Upper lobe of right lung (tissue), 1 donor: ENCODE measurements around the gene SMAD3. TPM values are rescaled to one million over a fixed set of nuclear protein-coding genes. Genes with fewer than 3 reads are reported as not detected.

Experiments used
- ATAC-seq: fragments of 200-7000 bp; cut with Tn5 transposase; one replicate; pipeline ENCODE4 v1.9.1; 2020; ENCODE audit warnings: mild to moderate bottlenecking, moderate library complexity
- DNase-seq: peaks from one replicate; pipeline ENCODE4 v3.0.0-alpha.2; 2020
- H3K27ac ChIP-seq: fragments of 200-600 bp; one replicate; pipeline ENCODE4 v1.8.0; 2022
- H3K27me3 ChIP-seq: fragments of 200-600 bp; one replicate; pipeline ENCODE4 v1.8.0; 2022; ENCODE audit warnings: mild to moderate bottlenecking
- H3K36me3 ChIP-seq: fragments of 200-600 bp; one replicate; pipeline ENCODE4 v1.8.0; 2022
- H3K4me1 ChIP-seq: fragments of 200-600 bp; one replicate; pipeline ENCODE4 v1.8.0; 2022
- H3K4me3 ChIP-seq: fragments of 200-600 bp; one replicate; pipeline ENCODE4 v1.8.0; 2022; ENCODE audit warnings: mild to moderate bottlenecking
- H3K9me3 ChIP-seq: fragments of 200-600 bp; one replicate; pipeline ENCODE4 v1.8.0; 2022
- CTCF ChIP-seq: fragments of 200-600 bp; IDR thresholded peaks from one replicate; pipeline ENCODE4 v1.8.0; 2022; ENCODE audit warnings: antibody characterized with exemption
- intact Hi-C: fragments of 100-400 bp; cut with DNase I; formaldehyde crosslinking; loops from one replicate; pipeline ENCODE4 v1.11.0; 2022
- total RNA-seq: library from RNA; stranded (reverse); fragmentation: NEBNext Ultra II Directional; extraction: Animal tissue kit (Norgen Biotek cat#: 25700); gene quantifications from one replicate; pipeline ENCODE4 v1.2.1, GENCODE V29; 2021
- donor health status: DM: no; HTN: yes; CAD: no; lungs with severe emphysema.

Gene SMAD3
- total RNA-seq, 1 donor from 2014 or later: 31.6 TPM

GRCh38 chr15:67084561-67084960, 19.2 kb downstream of the SMAD3 start:
- Histone ChIP-seq H3K4me3 (no peak overlapping the region), H3K27me3 (no peaks in the 10 kb centered on the region), H3K9me3 (no peaks in the 10 kb centered on the region), H3K4me1 (peaks cover 84% of the 10 kb centered on the region), H3K36me3 (no peaks in the 10 kb centered on the region), H3K27ac (no peak overlapping the region)
- intact Hi-C loops: no loop called here
- no peak for TF ChIP-seq CTCF
- ATAC-seq: no peak
- no peak for DNase-seq

GRCh38 chr15:67085237-67085817, 19.9 kb downstream of the SMAD3 start:
- Histone ChIP-seq H3K4me1 (peaks cover 84% of the 10 kb centered on the region), H3K36me3 (no peaks in the 10 kb centered on the region), H3K27me3 (no peaks in the 10 kb centered on the region), H3K9me3 (no peaks in the 10 kb centered on the region), H3K4me3 (no peak overlapping the region), H3K27ac (no peak overlapping the region)
- no peak for DNase-seq
- intact Hi-C loops: no loop called here
- TF ChIP-seq CTCF: no peak
- ATAC-seq: no peak

- no peaks in the 10 kb centered on the region for H3K36me3 ChIP-seq
- no peaks in the 10 kb centered on the region for H3K27me3 ChIP-seq
- H3K27ac ChIP-seq: no peak overlapping the region
- no peak overlapping the region for H3K4me3 ChIP-seq
- no peak for TF ChIP-seq CTCF
- H3K4me1 ChIP-seq: peaks cover 84% of the 10 kb centered on the region
- intact Hi-C loops: no loop called here
- no peak for DNase-seq
- ATAC-seq: peak; percentile 61
- H3K9me3 ChIP-seq: no peaks in the 10 kb centered on the region
These were observed 20.6 kb downstream of the SMAD3 start for GRCh38 chr15:67085818-67086636.

GRCh38 chr15:67086637-67086914, 21.2 kb downstream of the SMAD3 start:
- H3K36me3 ChIP-seq: no peaks in the 10 kb centered on the region
- no peaks in the 10 kb centered on the region for H3K9me3 ChIP-seq
- intact Hi-C loops: no loop called here
- H3K4me1 ChIP-seq: peaks cover 84% of the 10 kb centered on the region
- ATAC-seq (no peak), DNase-seq (no peak)
- no peak overlapping the region for H3K27ac ChIP-seq
- no peaks in the 10 kb centered on the region for H3K27me3 ChIP-seq
- no peak overlapping the region for H3K4me3 ChIP-seq
- no peak for TF ChIP-seq CTCF

- ATAC-seq: no peak
- intact Hi-C loops: no loop called here
- H3K4me1 ChIP-seq: peaks cover 84% of the 10 kb centered on the region
These were observed 22.2 kb downstream of the SMAD3 start for GRCh38 chr15:67087507-67088172.

More at GRCh38 chr15:67087507-67088172, 22.2 kb downstream of the SMAD3 start:
- no peaks in the 10 kb centered on the region for H3K27me3 ChIP-seq
- TF ChIP-seq CTCF: no peak
- no peak overlapping the region for H3K4me3 ChIP-seq
- no peak for DNase-seq
- H3K9me3 ChIP-seq: no peaks in the 10 kb centered on the region
- no peak overlapping the region for H3K27ac ChIP-seq
- H3K36me3 ChIP-seq: no peaks in the 10 kb centered on the region
